ENCODE measurements around the gene ABLIM3.

GRCh38 chr5:149201121-149201637 is 59.9 kb downstream of the ABLIM3 start:
- TF ChIP-seq, protein P1, sequence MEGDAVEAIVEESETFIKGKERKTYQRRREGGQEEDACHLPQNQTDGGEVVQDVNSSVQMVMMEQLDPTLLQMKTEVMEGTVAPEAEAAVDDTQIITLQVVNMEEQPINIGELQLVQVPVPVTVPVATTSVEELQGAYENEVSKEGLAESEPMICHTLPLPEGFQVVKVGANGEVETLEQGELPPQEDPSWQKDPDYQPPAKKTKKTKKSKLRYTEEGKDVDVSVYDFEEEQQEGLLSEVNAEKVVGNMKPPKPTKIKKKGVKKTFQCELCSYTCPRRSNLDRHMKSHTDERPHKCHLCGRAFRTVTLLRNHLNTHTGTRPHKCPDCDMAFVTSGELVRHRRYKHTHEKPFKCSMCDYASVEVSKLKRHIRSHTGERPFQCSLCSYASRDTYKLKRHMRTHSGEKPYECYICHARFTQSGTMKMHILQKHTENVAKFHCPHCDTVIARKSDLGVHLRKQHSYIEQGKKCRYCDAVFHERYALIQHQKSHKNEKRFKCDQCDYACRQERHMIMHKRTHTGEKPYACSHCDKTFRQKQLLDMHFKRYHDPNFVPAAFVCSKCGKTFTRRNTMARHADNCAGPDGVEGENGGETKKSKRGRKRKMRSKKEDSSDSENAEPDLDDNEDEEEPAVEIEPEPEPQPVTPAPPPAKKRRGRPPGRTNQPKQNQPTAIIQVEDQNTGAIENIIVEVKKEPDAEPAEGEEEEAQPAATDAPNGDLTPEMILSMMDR (IDR thresholded peaks at IDR 0.05): no peak
- TF ChIP-seq POLR2A (IDR thresholded peaks at IDR 0.05): no peak
